Mesodermal cell (in vitro differentiated cells): Measurements from ENCODE around the gene COX8C.
"Not testable (repeated sequence)": the region's sequence is repeated elsewhere in the genome, so short reads cannot be mapped to it uniquely, and the experiment has no call there.

Source experiments
- H3K27ac ChIP-seq: 2 replicates; pipeline ENCODE4 v1.7.0; 2013; ENCODE audit warnings: mild to moderate bottlenecking, low read depth, low read length, moderate library complexity; ENCODE audit not compliant: severe bottlenecking
- H3K36me3 ChIP-seq: 2 replicates; pipeline ENCODE4 v1.7.1; 2013; ENCODE audit warnings: mild to moderate bottlenecking, low read length, moderate library complexity; ENCODE audit not compliant: control insufficient read depth, insufficient read depth
- H3K4me1 ChIP-seq: one replicate; pipeline ENCODE4 v1.7.1; 2013; ENCODE audit warnings: mild to moderate bottlenecking, low read length; ENCODE audit not compliant: insufficient read depth, control insufficient read depth, poor library complexity, severe bottlenecking
- H3K4me3 ChIP-seq: 2 replicates; pipeline ENCODE4 v1.7.0; 2013; ENCODE audit warnings: low read length, control low read depth, mild to moderate bottlenecking; ENCODE audit not compliant: insufficient read depth, poor library complexity, severe bottlenecking; ENCODE audit errors: extremely low read depth
- H3K9me3 ChIP-seq: 2 replicates; pipeline ENCODE4 v1.7.1; 2013; ENCODE audit warnings: mild to moderate bottlenecking, low read length, moderate library complexity; ENCODE audit not compliant: control insufficient read depth
- WGBS, 2 experiments: methylation state at CpG; one replicate each; pipeline ENCODE4 v1.1.5; 2013; ENCODE audit warnings: missing lambda C conversion rate in 2 of 2; ENCODE audit not compliant: insufficient coverage in 2 of 2; 5-methylcytosine and 5-hydroxymethylcytosine counted together

Gene COX8C

GRCh38 chr14:93332853-93333630, 13.9 kb upstream of the COX8C start, which contains the start of gene BTBD7:
Gene BTBD7 (minus strand): TSS chr14:93333036. CDS start chr14:93296051, 36,985 bp downstream.
- H3K9me3 ChIP-seq, result peaks cover 8% of the 10 kb centered on the region
- H3K4me1 ChIP-seq, result no peaks in the 10 kb centered on the region
- peak within 1 kb of the TSS; percentile 91 for H3K4me3 ChIP-seq
- 0% methylated on average over 39 to 48 of the region's 74 CpGs for WGBS, 2 experiments
- peak within 1 kb of the TSS; percentile 96 for H3K27ac ChIP-seq
- H3K36me3 ChIP-seq, result peaks cover 4% of the 10 kb centered on the region

GRCh38 chr14:93333631-93334103, 13.3 kb upstream of the COX8C start:
- peak overlapping the region; percentile 91 for H3K4me3 ChIP-seq
- H3K4me1 ChIP-seq, result no peaks in the 10 kb centered on the region
- peaks cover 8% of the 10 kb centered on the region for H3K9me3 ChIP-seq
- H3K36me3 ChIP-seq, result peaks cover 3% of the 10 kb centered on the region
- 16% methylated on average over 6 of the region's 7 CpGs; no CpG with 5 or more reads in 1 of the 2 experiments for WGBS, 2 experiments
- H3K27ac ChIP-seq, result peak overlapping the region; percentile 96

- no peaks in the 10 kb centered on the region for H3K4me1 ChIP-seq
- H3K9me3 ChIP-seq, result peaks cover 12% of the 10 kb centered on the region
- H3K27ac ChIP-seq, result no peak overlapping the region
- 93 to 96% methylated on average over 3 to 4 of the region's 4 CpGs for WGBS, 2 experiments
- H3K36me3 ChIP-seq, result no peaks in the 10 kb centered on the region
- H3K4me3 ChIP-seq, result no peak overlapping the region
Measured at GRCh38 chr14:93337143-93337753, 9.7 kb upstream of the COX8C start.

- no peaks in the 10 kb centered on the region for H3K36me3 ChIP-seq
- no peak overlapping the region for H3K27ac ChIP-seq
- H3K9me3 ChIP-seq, result peaks cover 12% of the 10 kb centered on the region
- no peaks in the 10 kb centered on the region for H3K4me1 ChIP-seq
- WGBS, 2 experiments, result 95 to 100% methylated on average over 5 to 6 of the region's 7 CpGs
- no peak overlapping the region for H3K4me3 ChIP-seq
Measured at GRCh38 chr14:93337884-93338283, 9.1 kb upstream of the COX8C start.

GRCh38 chr14:93343266-93343665, 3.7 kb upstream of the COX8C start:
- no CpG with 5 or more reads among the region's 1 CpG for WGBS, 2 experiments
- no peaks in the 10 kb centered on the region for H3K36me3 ChIP-seq
- H3K27ac ChIP-seq, result no peak overlapping the region
- H3K9me3 ChIP-seq, result peaks cover 12% of the 10 kb centered on the region
- peaks cover 3% of the 10 kb centered on the region for H3K4me1 ChIP-seq
- H3K4me3 ChIP-seq, result no peak overlapping the region

GRCh38 chr14:93343797-93344196, 3.2 kb upstream of the COX8C start:
- Histone ChIP-seq H3K9me3 (peaks cover 12% of the 10 kb centered on the region), H3K4me3 (no peak overlapping the region), H3K4me1 (peaks cover 3% of the 10 kb centered on the region), H3K27ac (no peak overlapping the region), H3K36me3 (no peaks in the 10 kb centered on the region)
- WGBS, 2 experiments, result 40% methylated on average over 1 of the region's 2 CpGs; no CpG with 5 or more reads in 1 of the 2 experiments

- 87 to 92% methylated on average over 7 to 8 of the region's 8 CpGs for WGBS, 2 experiments
- H3K9me3 ChIP-seq, result peaks cover 9% of the 10 kb centered on the region
- no peak overlapping the region for H3K4me3 ChIP-seq
- peaks cover 3% of the 10 kb centered on the region for H3K4me1 ChIP-seq
- no peak overlapping the region for H3K27ac ChIP-seq
- H3K36me3 ChIP-seq, result no peaks in the 10 kb centered on the region
Measured at GRCh38 chr14:93347850-93348249, 868 bp downstream of the COX8C start.

- peaks cover 3% of the 10 kb centered on the region for H3K4me1 ChIP-seq
- H3K9me3 ChIP-seq, result peaks cover 9% of the 10 kb centered on the region
- no peaks in the 10 kb centered on the region for H3K36me3 ChIP-seq
- H3K27ac ChIP-seq, result no peak overlapping the region
- H3K4me3 ChIP-seq, result no peak overlapping the region
- WGBS, 2 experiments, result 96 to 98% methylated on average over 4 of the region's 5 CpGs
Measured at GRCh38 chr14:93348292-93348691, 1.3 kb downstream of the COX8C start.

GRCh38 chr14:93354873-93355272, 7.9 kb downstream of the COX8C start:
- WGBS, 2 experiments, result 78 to 89% methylated on average over 6 of the region's 6 CpGs
- H3K4me1 ChIP-seq, H3K9me3 ChIP-seq, H3K27ac ChIP-seq, H3K4me3 ChIP-seq, H3K36me3 ChIP-seq: not testable (repeated sequence)

- no peaks in the 10 kb centered on the region for H3K9me3 ChIP-seq
- WGBS, 2 experiments, result 90 to 100% methylated on average over 3 of the region's 5 CpGs
Measured at GRCh38 chr14:93368996-93369712, 22.2 kb downstream of the COX8C start.

More at GRCh38 chr14:93368996-93369712, 22.2 kb downstream of the COX8C start:
- Histone ChIP-seq H3K27ac (no peak overlapping the region), H3K4me3 (no peak overlapping the region), H3K36me3 (no peaks in the 10 kb centered on the region), H3K4me1 (no peaks in the 10 kb centered on the region)
